A673 (cell line): Measurements from ENCODE around the gene LNP1. TPM values are rescaled to one million over a fixed set of nuclear protein-coding genes. Genes with fewer than 3 reads are reported as not detected.

Source experiments
- BruUV-seq: library from RNA; stranded (reverse); fragments of 400-500 nt; replicated peaks from 2 replicates; lab custom pipeline; 2021; lab: Mats Ljungman, UMichigan
- CTCF ChIA-PET: fragments of 300-600 bp; sonication (Branson Sonifier 250); formaldehyde crosslinking; loops from one replicate; lab custom pipeline; 2022; ENCODE audit warnings: antibody characterized with exemption; lab: Charles Lee
- POLR2A ChIA-PET: fragments of 300-600 bp; sonication (Branson Sonifier 250); formaldehyde crosslinking; loops from one replicate; lab custom pipeline; 2022; ENCODE audit warnings: antibody characterized with exemption; ENCODE audit not compliant: low non-redundant PET; lab: Charles Lee
- DNase-seq: peaks from one replicate; pipeline ENCODE4 v3.0.0-alpha.2; 2015; ENCODE audit warnings: low spot score
- H3K27ac ChIP-seq: fragments of 200-600 bp; sonication (generic); 2 replicates; pipeline ENCODE4 v1.5.1; 2016; ENCODE audit warnings: mixed run types, low read depth, mild to moderate bottlenecking, mixed read lengths, antibody characterized with exemption, low read length; ENCODE audit not compliant: poor library complexity, severe bottlenecking
- H3K27me3 ChIP-seq: fragments of 200-600 bp; sonication (generic); replicated peaks from 2 replicates; pipeline ENCODE4 v1.6.1; 2017; ENCODE audit warnings: mixed run types, low read depth, mild to moderate bottlenecking, mixed read lengths, antibody characterized with exemption, low read length; ENCODE audit not compliant: insufficient read depth, poor library complexity
- H3K36me3 ChIP-seq: fragments of 200-600 bp; sonication (generic); 2 replicates; pipeline ENCODE4 v1.6.1; 2016; ENCODE audit warnings: mixed run types, mild to moderate bottlenecking, mixed read lengths, antibody characterized with exemption, low read length; ENCODE audit not compliant: insufficient read depth, poor library complexity, severe bottlenecking
- H3K4me1 ChIP-seq: fragments of 200-600 bp; sonication (generic); 2 replicates; pipeline ENCODE4 v1.6.1; 2017; ENCODE audit warnings: mixed run types, mild to moderate bottlenecking, mixed read lengths, antibody characterized with exemption, low read length; ENCODE audit not compliant: insufficient read depth, poor library complexity, severe bottlenecking
- H3K4me3 ChIP-seq: fragments of 200-600 bp; sonication (generic); 2 replicates; pipeline ENCODE4 v1.5.1; 2016; ENCODE audit warnings: low read depth, mixed run types, mild to moderate bottlenecking, mixed read lengths, low read length; ENCODE audit not compliant: poor library complexity, severe bottlenecking
- H3K9me3 ChIP-seq: fragments of 200-600 bp; sonication (generic); 2 replicates; pipeline ENCODE4 v1.6.1; 2016; ENCODE audit warnings: mixed run types, low read depth, mild to moderate bottlenecking, mixed read lengths, antibody characterized with exemption, low read length; ENCODE audit not compliant: poor library complexity, severe bottlenecking
- CTCF ChIP-seq: fragments of 300-800, 200-600 bp; sonication (generic); conservative IDR thresholded peaks from 2 replicates; pipeline ENCODE4 v1.5.1; 2017; ENCODE audit warnings: low read depth, mild to moderate bottlenecking, antibody characterized with exemption, low read length, moderate library complexity, mixed read lengths
- EZH2 ChIP-seq: fragments of 200-600 bp; sonication (generic); IDR thresholded peaks from 2 replicates; pipeline ENCODE4 v1.6.1; 2017; ENCODE audit warnings: borderline replicate concordance, low read depth, mild to moderate bottlenecking, mixed read lengths, antibody characterized with exemption, low read length; ENCODE audit not compliant: poor library complexity, severe bottlenecking
- intact Hi-C: fragments of 100-400 bp; cut with micrococcal nuclease; formaldehyde crosslinking; loops from one replicate; pipeline ENCODE4 v1.10.0; 2022; ENCODE audit not compliant: unreplicated experiment
- total RNA-seq: library from RNA; stranded (reverse); gene quantifications from 2 replicates; pipeline ENCODE4 v1.2.3, GENCODE V29; 2021

LNP1 gene
- total RNA-seq, 1 experiment from 2014 or later: 4.3 TPM

GRCh38 chr3:100407977-100408532, 6.7 kb downstream of the LNP1 start:
- no peak overlapping the region for H3K27ac ChIP-seq
- intact Hi-C loops: no loop called here
- H3K27me3 ChIP-seq: no peaks in the 10 kb centered on the region
- H3K36me3 ChIP-seq: no peaks in the 10 kb centered on the region
- peaks cover 7% of the 10 kb centered on the region for H3K4me1 ChIP-seq
- TF ChIP-seq EZH2 (no peak), CTCF (no peak)
- BruUV-seq: no TSS peak
- ChIA-PET CTCF (no interaction called here), POLR2A (no interaction called here)
- H3K9me3 ChIP-seq: no peaks in the 10 kb centered on the region
- no peak for DNase-seq
- no peak overlapping the region for H3K4me3 ChIP-seq

DNA sequence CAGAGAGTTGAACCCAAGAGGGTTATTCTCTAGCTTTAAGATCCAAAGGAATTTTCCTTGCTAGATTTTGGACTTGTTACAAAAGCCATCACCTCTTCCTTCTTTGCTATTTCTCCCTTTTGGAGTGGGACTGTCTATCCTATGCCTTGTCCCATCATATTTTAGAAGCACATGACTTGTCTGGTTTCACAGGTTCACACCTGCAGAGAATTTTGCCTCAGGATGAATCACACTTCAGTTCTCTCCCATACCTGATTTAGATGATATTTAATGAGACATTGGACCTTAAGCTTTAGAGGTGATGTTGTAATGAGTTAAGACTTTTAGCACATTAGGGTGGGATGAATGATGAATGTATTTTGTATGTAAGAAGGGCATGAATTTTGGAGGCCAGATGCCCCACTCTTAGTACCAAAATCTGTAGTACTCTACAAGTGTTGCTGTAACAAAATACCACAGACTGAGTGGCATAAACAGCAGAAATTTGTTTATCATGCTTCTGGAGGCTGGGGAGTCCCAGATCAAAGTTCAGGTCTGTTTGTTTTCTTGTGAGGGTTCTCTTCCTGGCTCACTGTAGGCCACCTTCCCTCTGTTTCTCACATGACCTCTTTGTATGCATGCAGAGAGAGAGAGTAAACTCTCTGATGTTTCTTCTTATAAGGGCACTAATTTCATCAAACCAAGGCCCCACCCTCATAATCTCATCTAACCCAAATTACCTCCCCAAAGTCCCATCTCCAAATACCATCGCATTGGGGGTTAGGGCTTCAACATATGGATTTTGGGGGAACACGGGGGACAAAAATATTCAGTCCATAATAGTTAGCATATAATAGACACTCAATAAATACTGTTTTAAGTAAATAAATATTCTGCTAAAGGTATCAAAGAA, 10.0 kb downstream of the LNP1 start:
- ChIA-PET CTCF (no interaction called here), POLR2A (no interaction called here)
- Histone ChIP-seq H3K4me3 (no peak overlapping the region), H3K27me3 (no peaks in the 10 kb centered on the region), H3K27ac (no peak overlapping the region), H3K9me3 (no peaks in the 10 kb centered on the region), H3K36me3 (no peaks in the 10 kb centered on the region), H3K4me1 (no peaks in the 10 kb centered on the region)
- TF ChIP-seq CTCF (no peak), EZH2 (no peak)
- no TSS peak for BruUV-seq
- intact Hi-C loops: no loop called here
- DNase-seq: no peak

- CTCF ChIA-PET: no interaction called here
- Histone ChIP-seq H3K4me3 (no peak overlapping the region), H3K9me3 (no peaks in the 10 kb centered on the region), H3K27ac (no peak overlapping the region), H3K27me3 (no peaks in the 10 kb centered on the region), H3K36me3 (no peaks in the 10 kb centered on the region), H3K4me1 (no peaks in the 10 kb centered on the region)
- intact Hi-C loops: no loop called here
- no peak for TF ChIP-seq CTCF
- TF ChIP-seq EZH2: no peak
- no peak for DNase-seq
- POLR2A ChIA-PET: no interaction called here
- BruUV-seq: no TSS peak
Measured at GRCh38 chr3:100412912-100413590, 11.7 kb downstream of the LNP1 start.
